HCT116 (cell line): Measurements from ENCODE around the gene APPBP2. TPM values are rescaled to one million over a fixed set of nuclear protein-coding genes. Genes with fewer than 3 reads are reported as not detected.

Experiments used
- ATAC-seq: fragments of 200-7000 bp; cut with Tn5 transposase; 2 replicates; pipeline ENCODE4 v1.9.1; 2020; ENCODE audit warnings: mild to moderate bottlenecking, moderate library complexity
- BruUV-seq: library from RNA; stranded (reverse); fragments of 400-500 nt; replicated peaks from 2 replicates; lab custom pipeline; 2021; lab: Mats Ljungman, UMichigan
- CTCF ChIA-PET: fragments of 300-600 bp; sonication (Branson Sonifier 250); formaldehyde crosslinking; loops from one replicate; lab custom pipeline; 2021; ENCODE audit warnings: antibody characterized with exemption; lab: Charles Lee
- POLR2A ChIA-PET: fragments of 300-600, 350-600 bp; sonication (Branson Sonifier 250); formaldehyde crosslinking; loops from one replicate; lab custom pipeline; 2021; ENCODE audit warnings: antibody characterized with exemption; lab: Charles Lee
- RAD21 ChIA-PET, 2 experiments: fragments of 300-600 bp; sonication (Branson Sonifier 250); formaldehyde crosslinking; loops; one replicate each; lab custom pipeline; 2023; ENCODE audit warnings: low total read pairs in 2 of 2; ENCODE audit not compliant: uncharacterized antibody in 2 of 2, unreplicated experiment in 2 of 2, low non-redundant PET in 1 of 2; lab: Charles Lee
- DNase-seq: peaks from one replicate; pipeline ENCODE4 v3.0.0-alpha.2; 2010; ENCODE audit warnings: low read depth, low spot score
- H2AFZ ChIP-seq: fragments of 200-600 bp; shearing (Covaris generic), sonication (generic); 2 replicates; pipeline ENCODE4 v1.6.1; 2017; ENCODE audit warnings: low read depth, mixed run types, mixed read lengths, antibody characterized with exemption, low read length; ENCODE audit not compliant: poor library complexity, severe bottlenecking
- H3K27ac ChIP-seq: 2 replicates; pipeline ENCODE4 v1.5.1; 2012; ENCODE audit warnings: low read depth, low read length
- H3K27me3 ChIP-seq: fragments of 200-600 bp; sonication (generic); 2 replicates; pipeline ENCODE4 v1.6.1; 2016; ENCODE audit warnings: mixed run types, low read length, mixed read lengths; ENCODE audit not compliant: insufficient read depth
- H3K36me3 ChIP-seq, 2 experiments: fragments of 200-500 bp in 1 of 2; fragments of 200-600 bp in 1 of 2; sonication (Bioruptor generic) in 1 of 2; sonication (generic) in 1 of 2; 2 replicates each; pipeline versions ENCODE4 v1.5.1 to v1.6.1; 2014 to 2016; ENCODE audit warnings: low read length in 2 of 2, inconsistent platforms in 1 of 2, mixed read lengths in 1 of 2, mixed run types in 1 of 2; ENCODE audit not compliant: insufficient read depth in 2 of 2, control insufficient read depth in 1 of 2
- H3K4me1 ChIP-seq, 2 experiments: fragments of 200-600 bp in 1 of 2; sonication (generic) in 1 of 2; 2 replicates each; pipeline versions ENCODE4 v1.5.1 to v1.6.1; 2012 to 2017; ENCODE audit warnings: low read length in 2 of 2, inconsistent platforms in 1 of 2, mild to moderate bottlenecking in 1 of 2, mixed read lengths in 1 of 2, mixed run types in 1 of 2, moderate library complexity in 1 of 2; ENCODE audit not compliant: insufficient read depth in 2 of 2, control insufficient read depth in 1 of 2
- H3K4me2 ChIP-seq: fragments of 200-600 bp; sonication (generic); 2 replicates; pipeline ENCODE4 v1.6.1; 2017; ENCODE audit warnings: mixed run types, low read length, mixed read lengths
- H3K4me3 ChIP-seq, 2 experiments: fragments of 200-600 bp in 1 of 2; sonication (generic) in 1 of 2; replicated peaks in 1 of 2; 2 replicates each; pipeline ENCODE4 v1.5.1; 2011 to 2016; ENCODE audit warnings: low read length in 2 of 2, control low read depth in 1 of 2, low read depth in 1 of 2, mild to moderate bottlenecking in 1 of 2, mixed read lengths in 1 of 2, mixed run types in 1 of 2
- H3K79me2 ChIP-seq: fragments of 200-600 bp; sonication (generic); 2 replicates; pipeline ENCODE4 v1.6.1; 2017; ENCODE audit warnings: mild to moderate bottlenecking, mixed run types, low read length, moderate library complexity, mixed read lengths; ENCODE audit not compliant: insufficient read depth
- H3K9ac ChIP-seq: fragments of 200-600 bp; sonication (generic); 2 replicates; pipeline ENCODE4 v1.6.1; 2016; ENCODE audit warnings: low read length, mixed read lengths
- H3K9me2 ChIP-seq: fragments of 200-600 bp; sonication (generic), shearing (Covaris generic); 2 replicates; pipeline ENCODE4 v1.6.1; 2017; ENCODE audit warnings: mixed run types, mild to moderate bottlenecking, moderate library complexity; ENCODE audit not compliant: insufficient read depth
- H3K9me3 ChIP-seq, 2 experiments: fragments of 200-500 bp in 1 of 2; fragments of 200-600 bp in 1 of 2; sonication (Bioruptor generic) in 1 of 2; sonication (generic) in 1 of 2; 2 replicates each; pipeline ENCODE4 v1.6.1; 2014 to 2017; ENCODE audit warnings: low read length in 2 of 2, mixed read lengths in 2 of 2, inconsistent platforms in 1 of 2, low read depth in 1 of 2, mild to moderate bottlenecking in 1 of 2, mixed run types in 1 of 2, moderate library complexity in 1 of 2; ENCODE audit not compliant: control insufficient read depth in 1 of 2, insufficient read depth in 1 of 2
- H4K20me1 ChIP-seq: fragments of 200-600 bp; sonication (generic), shearing (Covaris generic); 2 replicates; pipeline ENCODE4 v1.6.1; 2017; ENCODE audit warnings: mixed run types, mild to moderate bottlenecking, moderate library complexity; ENCODE audit not compliant: insufficient read depth
- CBX3 ChIP-seq: IDR thresholded peaks from 2 replicates; pipeline ENCODE4 v1.6.1; 2012; ENCODE audit warnings: low read depth
- EZH2 ChIP-seq: fragments of 200-600 bp; sonication (generic); IDR thresholded peaks from 2 replicates; pipeline ENCODE4 v1.6.1; 2017; ENCODE audit warnings: antibody characterized with exemption, mixed run types
- POLR2AphosphoS5 ChIP-seq: IDR thresholded peaks from 2 replicates; pipeline ENCODE4 v1.6.1; 2011; ENCODE audit warnings: mild to moderate bottlenecking, low read depth, low read length, moderate library complexity
- REST ChIP-seq: IDR thresholded peaks from 2 replicates; pipeline ENCODE4 v1.6.1; 2012; ENCODE audit warnings: low read depth
- SIN3A ChIP-seq: IDR thresholded peaks from 2 replicates; pipeline ENCODE4 v1.6.1; 2012; ENCODE audit warnings: low read depth
- SRF ChIP-seq: IDR thresholded peaks from 2 replicates; pipeline ENCODE4 v1.6.1; 2012; ENCODE audit warnings: low read depth
- YY1 ChIP-seq: IDR thresholded peaks from 2 replicates; pipeline ENCODE4 v1.6.1; 2011; ENCODE audit warnings: low read length, low read depth, moderate library complexity, mild to moderate bottlenecking; ENCODE audit not compliant: insufficient replicate concordance; ENCODE audit errors: extremely low read depth
- ZNF274 ChIP-seq: fragments of 200-500 bp; sonication (Bioruptor generic); IDR thresholded peaks from 2 replicates; pipeline ENCODE4 v1.6.1; 2014; ENCODE audit warnings: mild to moderate bottlenecking, low read depth, low read length, inconsistent platforms
- intact Hi-C: fragments of 100-400 bp; cut with micrococcal nuclease; formaldehyde crosslinking; loops from 2 replicates; pipeline ENCODE4 v1.10.0; 2022
- total RNA-seq: library from RNA; stranded (reverse); gene quantifications from one replicate; pipeline ENCODE4 v1.2.1, GENCODE V29; 2021; ENCODE audit not compliant: unreplicated experiment

APPBP2 gene
- total RNA-seq, 1 experiment from 2014 or later, result 35.8 TPM

GRCh38 chr17:60527701-60528100 lies 1.7 kb upstream of the APPBP2 start:
- no peaks in the 10 kb centered on the region for H3K9me2 ChIP-seq
- no peak overlapping the region for H3K27ac ChIP-seq
- H3K9ac ChIP-seq, result no peak overlapping the region
- no peaks in the 10 kb centered on the region for H3K27me3 ChIP-seq
- peaks cover 2 to 4% of the 10 kb centered on the region in 2 experiments; a peak in 1 of 4 replicates for H3K36me3 ChIP-seq
- peaks cover 38% of the 10 kb centered on the region for H3K79me2 ChIP-seq
- H3K4me1 ChIP-seq, result peaks cover 9 to 17% of the 10 kb centered on the region in 2 experiments
- H3K4me3 ChIP-seq, result no peak overlapping the region
- no peaks in the 10 kb centered on the region for H3K9me3 ChIP-seq
- H4K20me1 ChIP-seq, result no peaks in the 10 kb centered on the region
- TF ChIP-seq EZH2 (no peak), CBX3 (no peak), ZNF274 (no peak), YY1 (no peak), SIN3A (no peak), SRF (no peak), REST (no peak), POLR2AphosphoS5 (no peak)
- ATAC-seq, result no peak
- ChIA-PET RAD21 (no interaction called here), CTCF (no interaction called here), POLR2A (no interaction called here)
- BruUV-seq, result no TSS peak
- no peak overlapping the region for H2AFZ ChIP-seq
- intact Hi-C loops, result no loop called here
- DNase-seq, result no peak
- no peak overlapping the region for H3K4me2 ChIP-seq
